Tibial nerve (tissue), 4 donors: ENCODE data around the gene ITGA5. TPM values are rescaled to one million over a fixed set of nuclear protein-coding genes. Genes with fewer than 3 reads are reported as not detected.

Experiments used
- DNase-seq, 2 donors: peaks; one replicate each; pipeline ENCODE4 v3.0.0-alpha.2; 2019; ENCODE audit warnings: low spot score in 2 of 2
- H3K27ac ChIP-seq, 4 donors: fragments of 200-600 bp; sonication (generic) in 3 of 4; one replicate each; pipeline ENCODE4 v1.5.1; 2017 to 2019; ENCODE audit warnings: mild to moderate bottlenecking in 1 of 4
- H3K27me3 ChIP-seq, 2 donors: fragments of 200-600 bp; sonication (generic) in 1 of 2; one replicate each; pipeline versions ENCODE4 v1.5.1 to v1.6.0; 2017 to 2019
- H3K36me3 ChIP-seq, 3 donors: fragments of 200-600 bp; sonication (generic); one replicate each; pipeline ENCODE4 v1.5.1; 2018 to 2019
- H3K4me1 ChIP-seq, 4 donors: fragments of 200-600 bp; sonication (generic) in 3 of 4; one replicate each; pipeline ENCODE4 v1.5.1; 2017 to 2019
- H3K4me3 ChIP-seq, 4 donors: fragments of 200-600 bp; sonication (generic) in 3 of 4; one replicate each; pipeline ENCODE4 v1.5.1; 2017 to 2019; ENCODE audit warnings: mild to moderate bottlenecking in 1 of 4, moderate library complexity in 1 of 4
- H3K9me3 ChIP-seq, 4 donors: fragments of 200-600 bp; sonication (generic) in 3 of 4; one replicate each; pipeline ENCODE4 v1.5.1; 2017 to 2019
- CTCF ChIP-seq, 5 experiments: fragments of 200-600 bp in 3 of 5; fragments of 450-650 bp in 2 of 5; sonication (generic) in 3 of 5; IDR thresholded peaks; one replicate each; pipeline ENCODE4 v1.5.1; 2016 to 2019; ENCODE audit warnings: antibody characterized with exemption in 5 of 5, mild to moderate bottlenecking in 3 of 5, moderate library complexity in 2 of 5
- EP300 ChIP-seq, 2 donors: sonication (generic); formaldehyde crosslinking; IDR thresholded peaks; one replicate each; pipeline ENCODE4 v1.6.1; 2017; ENCODE audit warnings: antibody characterized with exemption in 2 of 2, mild to moderate bottlenecking in 1 of 2
- POLR2A ChIP-seq, 2 donors: fragments of 450-650 bp; IDR thresholded peaks; one replicate each; pipeline ENCODE4 v1.6.1; 2017; ENCODE audit warnings: antibody characterized with exemption in 2 of 2, mild to moderate bottlenecking in 2 of 2, moderate library complexity in 2 of 2
- WGBS, 2 donors: methylation state at CpG; one replicate each; pipeline ENCODE4 v1.1.5; 2018; 5-methylcytosine and 5-hydroxymethylcytosine counted together
- total RNA-seq, 4 donors: library from RNA; depleted of rRNA; stranded (reverse); fragments of >200 nt; gene quantifications; one replicate each; pipeline ENCODE4 v1.1.0, GENCODE V29; 2016

The ITGA5 gene
- total RNA-seq, 4 donors from 2014 or later = 73.6 to 145 (median 123) TPM

- Histone ChIP-seq H3K36me3 (no peaks in the 10 kb centered on the region), H3K4me3 (no peak overlapping the region), H3K9me3 (no peaks in the 10 kb centered on the region), H3K27me3 (no peaks in the 10 kb centered on the region), H3K27ac (peak overlapping the region in 2 of 4 donors; percentile 41 to 55), H3K4me1 (peaks cover 0 to 28% (median 5%) of the 10 kb centered on the region in 4 donors)
- TF ChIP-seq EP300 (IDR thresholded peaks at IDR 0.05) (peak in 1 of 2 donors; percentile 6), CTCF (IDR thresholded peaks at IDR 0.05) (no peak)
- WGBS, 2 donors = 68 to 70% methylated on average over 4 of the region's 4 CpGs
- no peak for DNase-seq
These were observed 13.7 kb upstream of the ITGA5 start for GRCh38 chr12:54432815-54433164.

- H3K4me1 ChIP-seq = peaks cover 0 to 32% (median 7%) of the 10 kb centered on the region in 4 donors
- H3K9me3 ChIP-seq = no peaks in the 10 kb centered on the region
- 32 to 41% methylated on average over 8 to 9 of the region's 9 CpGs for WGBS, 2 donors
- H3K36me3 ChIP-seq = no peaks in the 10 kb centered on the region
- no peaks in the 10 kb centered on the region for H3K27me3 ChIP-seq
- peak overlapping the region in 2 of 4 donors; percentile 41 to 55 for H3K27ac ChIP-seq
- TF ChIP-seq CTCF (IDR thresholded peaks at IDR 0.05) = no peak
- no peak for TF ChIP-seq POLR2A (IDR thresholded peaks at IDR 0.05)
- peak in 1 of 2 donors; percentile 29 for TF ChIP-seq EP300 (IDR thresholded peaks at IDR 0.05)
- no peak overlapping the region for H3K4me3 ChIP-seq
- DNase-seq = peak in 1 of 2 donors; percentile 27
These were observed 13.1 kb upstream of the ITGA5 start for GRCh38 chr12:54431911-54432814.

GRCh38 chr12:54430471-54431069 lies 11.5 kb upstream of the ITGA5 start:
- TF ChIP-seq CTCF (IDR thresholded peaks at IDR 0.05) = no peak
- no peak for TF ChIP-seq EP300 (IDR thresholded peaks at IDR 0.05)
- no peak for TF ChIP-seq POLR2A (IDR thresholded peaks at IDR 0.05)
- WGBS, 2 donors = 92 to 93% methylated on average over 5 of the region's 5 CpGs
- DNase-seq = no peak
- Histone ChIP-seq H3K9me3 (no peaks in the 10 kb centered on the region), H3K27ac (no peak overlapping the region), H3K36me3 (no peaks in the 10 kb centered on the region), H3K27me3 (no peaks in the 10 kb centered on the region), H3K4me1 (peaks cover 0 to 47% (median 11%) of the 10 kb centered on the region in 4 donors), H3K4me3 (no peak overlapping the region)

- peaks cover 0 to 62% (median 11%) of the 10 kb centered on the region in 4 donors for H3K4me1 ChIP-seq
- H3K27me3 ChIP-seq = no peaks in the 10 kb centered on the region
- WGBS, 2 donors = 77 to 81% methylated on average over 3 of the region's 3 CpGs
- H3K36me3 ChIP-seq = no peaks in the 10 kb centered on the region
- H3K4me3 ChIP-seq = no peak overlapping the region
- H3K27ac ChIP-seq = peak overlapping the region in 1 of 4 donors; percentile 52
- no peak for DNase-seq
- no peaks in the 10 kb centered on the region for H3K9me3 ChIP-seq
- TF ChIP-seq EP300 (IDR thresholded peaks at IDR 0.05) (no peak), POLR2A (IDR thresholded peaks at IDR 0.05) (no peak)
These were observed 10.0 kb upstream of the ITGA5 start for GRCh38 chr12:54429014-54429471.

- DNase-seq = no peak
- Histone ChIP-seq H3K27me3 (no peaks in the 10 kb centered on the region), H3K4me1 (peaks cover 0 to 69% (median 11%) of the 10 kb centered on the region in 4 donors), H3K9me3 (no peaks in the 10 kb centered on the region), H3K27ac (peak overlapping the region in 1 of 4 donors; percentile 52), H3K4me3 (no peak overlapping the region), H3K36me3 (no peaks in the 10 kb centered on the region)
- WGBS, 2 donors = 42 to 43% methylated on average over 13 of the region's 13 CpGs
- TF ChIP-seq POLR2A (IDR thresholded peaks at IDR 0.05) = no peak
- peak in 1 of 2 donors; percentile 49 for TF ChIP-seq EP300 (IDR thresholded peaks at IDR 0.05)
- TF ChIP-seq CTCF (IDR thresholded peaks at IDR 0.05) = no peak
These were observed 9.3 kb upstream of the ITGA5 start for GRCh38 chr12:54428050-54429013.
